Endothelial cell of umbilical vein (primary cell): Measurements from ENCODE around the gene CD200R1L. TPM values are rescaled to one million over a fixed set of nuclear protein-coding genes. Genes with fewer than 3 reads are reported as not detected.

Source experiments
- BruUV-seq: library from RNA; stranded (reverse); fragments of 400-500 nt; replicated peaks from 2 replicates; lab custom pipeline; 2021; lab: Mats Ljungman, UMichigan
- CTCF ChIA-PET: fragments of 300-600, 350-600 bp; sonication (Branson Sonifier 250); formaldehyde crosslinking; loops from one replicate; lab custom pipeline; 2021; ENCODE audit warnings: antibody characterized with exemption, inconsistent platforms; lab: Charles Lee
- POLR2A ChIA-PET: fragments of 300-600, 350-600 bp; sonication (Branson Sonifier 250); formaldehyde crosslinking; loops from one replicate; lab custom pipeline; 2021; ENCODE audit warnings: antibody characterized with exemption, inconsistent platforms; lab: Charles Lee
- DNase-seq: peaks from one replicate; pipeline ENCODE4 v3.0.0-alpha.2; 2011; ENCODE audit warnings: low read depth, low spot score
- FAIRE-seq: peaks from 2 replicates; lab custom pipeline; 2011; peaks lifted over from hg19 to GRCh38; lab: Jason Lieb, UNC
- H2AFZ ChIP-seq: 2 replicates; pipeline ENCODE4 v1.6.0; 2012; ENCODE audit warnings: low read depth, low read length, control low read depth, inconsistent platforms
- H3K27ac ChIP-seq: 2 replicates; pipeline ENCODE4 v1.5.1; 2011; ENCODE audit warnings: low read depth, mild to moderate bottlenecking, control low read depth, low read length, moderate library complexity; ENCODE audit not compliant: insufficient read depth
- H3K27me3 ChIP-seq, 2 experiments: 2 replicates each; pipeline versions ENCODE4 v1.6.0 to v1.6.1; 2011; ENCODE audit warnings: low read length in 2 of 2, mixed read lengths in 1 of 2; ENCODE audit not compliant: control insufficient read depth in 2 of 2, insufficient read depth in 2 of 2
- H3K36me3 ChIP-seq, 2 experiments: 2 replicates in 1 of 2; 3 replicates in 1 of 2; pipeline ENCODE4 v1.5.1; 2011; ENCODE audit warnings: low read length in 2 of 2, mild to moderate bottlenecking in 1 of 2, moderate library complexity in 1 of 2; ENCODE audit not compliant: control insufficient read depth in 2 of 2, insufficient read depth in 2 of 2; ENCODE audit errors: extremely low read depth in 1 of 2
- H3K4me1 ChIP-seq: 3 replicates; pipeline ENCODE4 v1.5.1; 2011; ENCODE audit warnings: mild to moderate bottlenecking, low read length; ENCODE audit not compliant: control insufficient read depth, insufficient read depth; ENCODE audit errors: extremely low read depth
- H3K4me2 ChIP-seq: 2 replicates; pipeline ENCODE4 v1.6.1; 2011; ENCODE audit warnings: low read length, control low read depth, mixed read lengths; ENCODE audit not compliant: insufficient read depth
- H3K4me3 ChIP-seq, 3 experiments: fragments of 200-600 bp in 1 of 3; sonication (generic), shearing (Covaris generic) in 1 of 3; replicated peaks in 1 of 3; 2 replicates each; pipeline ENCODE4 v1.5.1; 2011 to 2016; ENCODE audit warnings: control low read depth in 3 of 3, low read length in 3 of 3, mild to moderate bottlenecking in 2 of 3, inconsistent platforms in 1 of 3, low read depth in 1 of 3, moderate library complexity in 1 of 3; ENCODE audit not compliant: insufficient read depth in 1 of 3
- H3K79me2 ChIP-seq: 2 replicates; pipeline ENCODE4 v1.6.0; 2012; ENCODE audit warnings: low read length, inconsistent platforms; ENCODE audit not compliant: control insufficient read depth, insufficient read depth
- H3K9ac ChIP-seq: replicated peaks from 2 replicates; pipeline ENCODE3; 2011; ENCODE audit warnings: low read length, control low read depth; ENCODE audit not compliant: insufficient read depth; ENCODE audit errors: extremely low read depth
- H3K9me1 ChIP-seq: replicated peaks from 3 replicates; pipeline ENCODE4 v1.6.0; 2011; ENCODE audit warnings: mild to moderate bottlenecking, low read length; ENCODE audit not compliant: control insufficient read depth, insufficient read depth; ENCODE audit errors: extremely low read depth
- H3K9me3 ChIP-seq: replicated peaks from 2 replicates; pipeline ENCODE4 v1.5.1; 2012; ENCODE audit warnings: low read length, inconsistent platforms; ENCODE audit not compliant: control insufficient read depth, insufficient read depth
- H4K20me1 ChIP-seq: replicated peaks from 2 replicates; pipeline ENCODE3; 2011; ENCODE audit warnings: mild to moderate bottlenecking, low read length; ENCODE audit not compliant: control insufficient read depth, insufficient read depth; ENCODE audit errors: extremely low read depth
- CTCF ChIP-seq, 2 donors: IDR thresholded peaks; 1 replicate in 1 of 2; 2 replicates in 1 of 2; pipeline ENCODE4 v1.5.1; 2011; ENCODE audit warnings: low read length in 2 of 2, mild to moderate bottlenecking in 2 of 2, moderate library complexity in 2 of 2, control low read depth in 1 of 2, inconsistent platforms in 1 of 2, low read depth in 1 of 2; ENCODE audit not compliant: insufficient read depth in 1 of 2; ENCODE audit errors: extremely low read depth in 1 of 2
- EZH2 ChIP-seq: IDR thresholded peaks from 2 replicates; pipeline ENCODE4 v1.6.1; 2012; ENCODE audit warnings: borderline replicate concordance, low read depth, mild to moderate bottlenecking, moderate library complexity, low read length, inconsistent platforms; ENCODE audit not compliant: severe bottlenecking
- FOS ChIP-seq: IDR thresholded peaks from 2 replicates; pipeline ENCODE4 v1.6.1; 2011; ENCODE audit warnings: mild to moderate bottlenecking, low read length, moderate library complexity, borderline replicate concordance; ENCODE audit not compliant: insufficient read depth
- GATA2 ChIP-seq: IDR thresholded peaks from 2 replicates; pipeline ENCODE4 v1.7.0; 2011; ENCODE audit warnings: low read depth, mild to moderate bottlenecking, moderate library complexity, mixed read lengths, low read length; ENCODE audit not compliant: insufficient read length, insufficient read depth
- JUN ChIP-seq: IDR thresholded peaks from 2 replicates; pipeline ENCODE4 v1.6.1; 2011; ENCODE audit warnings: borderline replicate concordance, low read depth; ENCODE audit not compliant: insufficient read length, insufficient read depth
- MAX ChIP-seq: IDR thresholded peaks from 2 replicates; pipeline ENCODE4 v1.6.1; 2011; ENCODE audit not compliant: insufficient read depth, insufficient read length
- MYC ChIP-seq: IDR thresholded peaks from one replicate; pipeline ENCODE4 v1.6.1; 2011; ENCODE audit warnings: mild to moderate bottlenecking, low read depth, low read length
- POLR2A ChIP-seq: IDR thresholded peaks from 2 replicates; pipeline ENCODE4 v1.6.1; 2012; ENCODE audit warnings: low read depth, mild to moderate bottlenecking, control low read depth, low read length
- POLR2AphosphoS5 ChIP-seq: IDR thresholded peaks from 2 replicates; pipeline ENCODE4 v1.6.1; 2012; ENCODE audit warnings: low read depth, mild to moderate bottlenecking, control low read depth, low read length, moderate library complexity; ENCODE audit not compliant: insufficient read depth
- dilution Hi-C: fragments of 300-500 bp; cut with MboI; formaldehyde crosslinking; loops from one replicate; pipeline ENCODE4 v1.15.0; 2019; ENCODE audit warnings: low sequenced_read_pairs; ENCODE audit not compliant: extremely low pct_ligation_motif_present
- intact Hi-C: fragments of 100-400 bp; cut with micrococcal nuclease; formaldehyde crosslinking; loops from one replicate; pipeline ENCODE4 v1.10.0; 2022
- polyA plus RNA-seq, 4 experiments: library from polyadenylated mRNA; depleted of rRNA in 3 of 4; stranded (reverse) in 3 of 4; unstranded in 1 of 4; fragments of >200 nt; gene quantifications; 2 replicates each; pipeline versions ENCODE4 v1.2.1 to v1.2.3, GENCODE V29; 2011 to 2012; ENCODE audit warnings: missing spikeins in 1 of 4
- total RNA-seq: library from RNA; stranded (reverse); gene quantifications from 2 replicates; pipeline ENCODE4 v1.2.3, GENCODE V29; 2021

The CD200R1L gene
- total and polyA plus RNA-seq, 2 donors (not counting 3 experiments of a cell fraction or from before 2014, with no cell fraction given), result not detected

GRCh38 chr3:112817797-112818196 is 28.9 kb downstream of the CD200R1L start:
- no TSS peak for BruUV-seq
- H2AFZ ChIP-seq, result no peak overlapping the region
- dilution Hi-C loops (no loop called here), intact Hi-C loops (no loop called here)
- no peaks in the 10 kb centered on the region for H3K79me2 ChIP-seq
- no peak for TF ChIP-seq POLR2A
- TF ChIP-seq POLR2AphosphoS5, result no peak
- TF ChIP-seq MYC, result no peak
- no peaks in the 10 kb centered on the region for H3K9me3 ChIP-seq
- POLR2A ChIA-PET, result no interaction called here
- no peaks in the 10 kb centered on the region for H3K36me3 ChIP-seq
- no peaks in the 10 kb centered on the region for H3K4me1 ChIP-seq
- FAIRE-seq, result no peak
- no peak overlapping the region for H3K4me3 ChIP-seq
- peaks cover 0 to 7% of the 10 kb centered on the region in 2 experiments for H3K27me3 ChIP-seq
- no peak overlapping the region for H3K9ac ChIP-seq
- no peaks in the 10 kb centered on the region for H4K20me1 ChIP-seq
- DNase-seq, result no peak
- no peaks in the 10 kb centered on the region for H3K9me1 ChIP-seq
- no peak overlapping the region for H3K4me2 ChIP-seq
- CTCF ChIA-PET, result interaction anchor here (2.3 kb wide), 1 partner anchor 83 kb away, joined by 11 read pairs; no protein-coding TSS in a partner anchor
- H3K27ac ChIP-seq, result no peak overlapping the region

- no peaks in the 10 kb centered on the region for H3K4me1 ChIP-seq
- ChIA-PET POLR2A (no interaction called here), CTCF (interaction anchor here (2.3 kb wide), 1 partner anchor 83 kb away, joined by 11 read pairs; no protein-coding TSS in a partner anchor)
- no peak overlapping the region for H2AFZ ChIP-seq
- TF ChIP-seq JUN (no peak), CTCF (IDR thresholded peaks at IDR 0.05; ENCODE audit: extremely low read depth in 1 of 2, insufficient read depth in 1 of 2, low read depth in 1 of 2, low read length in 2 of 2) (no peak), MYC (no peak), GATA2 (no peak), POLR2A (no peak), POLR2AphosphoS5 (no peak), EZH2 (no peak), FOS (no peak), MAX (no peak)
- dilution Hi-C loops (no loop called here), intact Hi-C loops (no loop called here)
- H3K9ac ChIP-seq, result no peak overlapping the region
- no peak overlapping the region for H3K4me3 ChIP-seq
- H3K36me3 ChIP-seq, result no peaks in the 10 kb centered on the region
- no peak overlapping the region for H3K4me2 ChIP-seq
- DNase-seq (no peak), FAIRE-seq (no peak)
- peaks cover 0 to 7% of the 10 kb centered on the region in 2 experiments for H3K27me3 ChIP-seq
- H4K20me1 ChIP-seq, result no peaks in the 10 kb centered on the region
- H3K9me1 ChIP-seq, result no peaks in the 10 kb centered on the region
- BruUV-seq, result no TSS peak
- H3K9me3 ChIP-seq, result no peaks in the 10 kb centered on the region
- no peaks in the 10 kb centered on the region for H3K79me2 ChIP-seq
- H3K27ac ChIP-seq, result no peak overlapping the region
Measured at GRCh38 chr3:112817271-112817670, 29.4 kb downstream of the CD200R1L start.
